Neutrophil (primary cell): ENCODE results near the gene WDR77.

Experiments used
- H3K27ac ChIP-seq: fragments of 200-600 bp; sonication (generic); 2 replicates; pipeline ENCODE4 v1.5.1; 2016; ENCODE audit warnings: mild to moderate bottlenecking, moderate library complexity
- H3K27me3 ChIP-seq: fragments of 200-600 bp; sonication (generic); 2 replicates; pipeline ENCODE4 v1.6.0; 2016; ENCODE audit warnings: mild to moderate bottlenecking
- H3K36me3 ChIP-seq: fragments of 200-600 bp; sonication (generic); 2 replicates; pipeline ENCODE4 v1.5.1; 2017
- H3K4me1 ChIP-seq, 2 experiments: fragments of 200-600 bp in 1 of 2; sonication (generic) in 1 of 2; 1 replicate in 1 of 2; 2 replicates in 1 of 2; pipeline versions ENCODE4 v1.5.1 to v1.6.1; 2013 to 2016; ENCODE audit warnings: low read depth in 1 of 2, low read length in 1 of 2, mild to moderate bottlenecking in 1 of 2, moderate library complexity in 1 of 2; ENCODE audit not compliant: control insufficient read depth in 1 of 2, insufficient read depth in 1 of 2
- H3K4me3 ChIP-seq, 2 experiments: fragments of 200-600 bp in 1 of 2; sonication (generic) in 1 of 2; 1 replicate in 1 of 2; 2 replicates in 1 of 2; pipeline ENCODE4 v1.5.1; 2013 to 2016; ENCODE audit warnings: low read depth in 1 of 2, low read length in 1 of 2, mild to moderate bottlenecking in 1 of 2, moderate library complexity in 1 of 2
- H3K9me3 ChIP-seq: fragments of 200-600 bp; sonication (generic); 2 replicates; pipeline ENCODE4 v1.5.1; 2016
- TF ChIP-seq, protein P1 (sequence below): fragments of 200-600 bp; sonication (generic); IDR thresholded peaks from 2 replicates; pipeline ENCODE4 v1.5.1; 2016; ENCODE audit warnings: antibody characterized with exemption

The WDR77 gene

DNA sequence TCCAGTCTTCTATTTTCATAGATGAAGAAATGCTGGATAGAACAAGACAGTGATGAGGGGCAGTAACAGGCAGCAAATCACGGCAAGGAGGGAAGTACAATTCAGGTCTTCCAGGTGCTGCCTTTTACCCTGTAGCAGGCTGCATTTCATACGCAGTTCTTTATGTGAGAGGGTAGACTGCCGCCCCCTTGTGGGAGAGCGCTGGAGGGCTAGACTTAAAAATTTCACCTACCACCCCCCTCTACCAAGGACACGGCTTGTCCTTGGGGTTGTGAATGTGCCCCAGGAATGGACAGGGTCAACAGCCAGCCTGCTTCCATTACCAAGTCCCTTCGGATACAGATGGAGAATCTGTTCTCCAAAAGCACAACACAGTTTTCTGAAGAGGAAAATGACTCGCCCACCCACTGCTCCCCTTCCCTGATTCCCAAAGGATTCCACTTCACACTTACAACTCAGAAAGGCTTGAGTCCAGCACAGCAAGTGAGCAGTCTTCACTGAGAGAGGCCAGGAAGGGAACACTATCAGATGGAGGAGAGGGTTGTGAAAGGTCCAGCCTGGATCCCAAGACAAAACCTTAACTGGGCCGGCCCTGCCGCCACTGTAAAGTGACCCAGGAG lies 7.4 kb downstream of the WDR77 start:
- H3K4me1 ChIP-seq, result peaks cover 18% of the 10 kb centered on the region in 2 experiments
- TF ChIP-seq, protein P1, sequence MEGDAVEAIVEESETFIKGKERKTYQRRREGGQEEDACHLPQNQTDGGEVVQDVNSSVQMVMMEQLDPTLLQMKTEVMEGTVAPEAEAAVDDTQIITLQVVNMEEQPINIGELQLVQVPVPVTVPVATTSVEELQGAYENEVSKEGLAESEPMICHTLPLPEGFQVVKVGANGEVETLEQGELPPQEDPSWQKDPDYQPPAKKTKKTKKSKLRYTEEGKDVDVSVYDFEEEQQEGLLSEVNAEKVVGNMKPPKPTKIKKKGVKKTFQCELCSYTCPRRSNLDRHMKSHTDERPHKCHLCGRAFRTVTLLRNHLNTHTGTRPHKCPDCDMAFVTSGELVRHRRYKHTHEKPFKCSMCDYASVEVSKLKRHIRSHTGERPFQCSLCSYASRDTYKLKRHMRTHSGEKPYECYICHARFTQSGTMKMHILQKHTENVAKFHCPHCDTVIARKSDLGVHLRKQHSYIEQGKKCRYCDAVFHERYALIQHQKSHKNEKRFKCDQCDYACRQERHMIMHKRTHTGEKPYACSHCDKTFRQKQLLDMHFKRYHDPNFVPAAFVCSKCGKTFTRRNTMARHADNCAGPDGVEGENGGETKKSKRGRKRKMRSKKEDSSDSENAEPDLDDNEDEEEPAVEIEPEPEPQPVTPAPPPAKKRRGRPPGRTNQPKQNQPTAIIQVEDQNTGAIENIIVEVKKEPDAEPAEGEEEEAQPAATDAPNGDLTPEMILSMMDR, result peak; percentile 13
- H3K36me3 ChIP-seq, result peaks cover 29% of the 10 kb centered on the region
- no peaks in the 10 kb centered on the region for H3K27me3 ChIP-seq
- H3K4me3 ChIP-seq, result no peak overlapping the region
- H3K27ac ChIP-seq, result no peak overlapping the region
- H3K9me3 ChIP-seq, result no peaks in the 10 kb centered on the region

DNA sequence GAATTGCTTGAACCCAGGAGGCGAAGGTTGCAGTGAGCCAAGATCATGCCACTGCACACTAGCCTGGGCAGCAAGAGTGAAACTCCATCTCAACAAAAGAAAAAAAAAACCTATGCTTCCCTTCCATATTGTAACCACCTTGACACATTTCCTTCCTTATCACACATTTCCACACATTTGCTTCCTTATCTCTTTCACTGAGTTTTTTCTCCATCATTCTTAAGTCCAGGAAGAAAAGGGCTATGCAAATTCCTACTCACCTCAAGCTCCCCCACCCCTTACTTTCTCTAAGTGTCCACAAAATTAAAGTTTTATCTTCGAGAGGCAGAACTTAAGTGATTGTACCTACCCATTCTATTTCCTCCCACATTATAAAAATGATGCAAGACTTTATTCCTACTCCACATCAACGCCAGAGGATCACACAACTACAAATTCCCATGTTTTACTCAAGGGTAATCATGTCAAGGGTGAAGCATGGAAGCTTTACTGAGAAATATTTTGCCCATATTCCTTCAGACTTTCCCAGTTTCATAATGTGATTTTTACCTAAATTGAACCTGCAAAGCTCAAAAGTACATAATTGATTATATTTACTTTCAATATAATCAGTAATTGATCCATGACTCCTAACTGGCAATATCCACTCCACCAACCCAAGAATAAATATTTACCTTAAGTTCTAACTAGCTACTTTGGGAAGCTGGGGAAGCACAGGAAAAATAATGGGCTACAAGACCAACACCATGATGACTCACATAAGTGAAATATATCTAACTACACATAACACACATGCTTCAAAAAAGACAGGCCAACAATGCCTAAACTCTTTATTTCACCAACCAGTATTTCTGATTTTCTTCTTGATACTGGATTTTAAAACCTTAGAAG lies 9.3 kb downstream of the WDR77 start:
- Histone ChIP-seq H3K36me3 (peaks cover 23% of the 10 kb centered on the region), H3K27me3 (peaks cover 10% of the 10 kb centered on the region)

DNA sequence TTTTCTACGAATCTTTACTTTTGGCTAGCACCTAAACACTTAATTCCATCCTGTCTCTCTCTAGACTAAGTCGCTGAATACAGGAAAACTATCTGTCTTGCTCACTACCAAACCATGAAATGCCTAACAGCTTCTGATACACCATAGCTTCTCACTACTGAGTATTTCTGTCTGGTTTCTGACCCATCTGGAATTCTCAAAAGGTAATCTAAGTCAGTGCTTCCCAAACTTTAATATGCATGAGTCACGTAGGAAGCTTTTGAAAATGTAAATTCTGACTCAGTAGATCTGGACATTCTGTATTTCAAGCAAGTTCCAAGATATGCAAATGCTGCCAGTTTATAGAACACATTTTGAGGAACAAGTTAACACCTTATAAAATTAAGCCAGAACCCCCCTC lies 12.3 kb downstream of the WDR77 start:
- H3K9me3 ChIP-seq, result no peaks in the 10 kb centered on the region
- H3K36me3 ChIP-seq, result no peaks in the 10 kb centered on the region
- H3K27ac ChIP-seq, result no peak overlapping the region
- H3K4me1 ChIP-seq, result peaks cover 18% of the 10 kb centered on the region in 2 experiments
- TF ChIP-seq, protein P1, result no peak
- peaks cover 38% of the 10 kb centered on the region for H3K27me3 ChIP-seq
- H3K4me3 ChIP-seq, result no peak overlapping the region

More for the DNA sequence above, 9.3 kb downstream of the WDR77 start:
- H3K9me3 ChIP-seq, result no peaks in the 10 kb centered on the region
- peaks cover 18% of the 10 kb centered on the region in 2 experiments for H3K4me1 ChIP-seq
- TF ChIP-seq, protein P1, result no peak
- H3K4me3 ChIP-seq, result no peak overlapping the region
- peak overlapping the region; percentile 64 for H3K27ac ChIP-seq

DNA sequence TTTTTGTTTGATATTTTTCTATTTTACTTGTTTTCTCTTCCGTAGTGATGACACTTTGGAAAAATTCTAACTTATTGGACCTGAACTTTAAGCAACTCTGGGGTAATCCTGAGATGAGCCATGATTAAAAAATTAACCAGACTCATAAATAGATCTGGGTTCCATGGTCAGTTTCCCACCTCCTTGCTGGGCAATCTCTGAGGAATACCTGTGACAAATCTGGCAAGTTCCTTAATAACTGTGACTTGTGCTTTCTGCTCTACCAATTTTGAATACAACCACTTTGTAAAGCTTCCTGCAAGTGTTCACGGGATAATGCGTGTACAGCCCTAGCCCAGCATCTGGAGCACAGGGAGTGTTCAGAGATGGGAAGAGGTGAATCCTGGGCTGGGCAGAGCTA lies 24.8 kb downstream of the WDR77 start:
- Histone ChIP-seq H3K4me1 (no peaks in the 10 kb centered on the region), H3K4me3 (no peak overlapping the region), H3K27me3 (peaks cover 25% of the 10 kb centered on the region), H3K27ac (no peak overlapping the region), H3K9me3 (no peaks in the 10 kb centered on the region), H3K36me3 (no peaks in the 10 kb centered on the region)
- TF ChIP-seq, protein P1, result no peak

DNA sequence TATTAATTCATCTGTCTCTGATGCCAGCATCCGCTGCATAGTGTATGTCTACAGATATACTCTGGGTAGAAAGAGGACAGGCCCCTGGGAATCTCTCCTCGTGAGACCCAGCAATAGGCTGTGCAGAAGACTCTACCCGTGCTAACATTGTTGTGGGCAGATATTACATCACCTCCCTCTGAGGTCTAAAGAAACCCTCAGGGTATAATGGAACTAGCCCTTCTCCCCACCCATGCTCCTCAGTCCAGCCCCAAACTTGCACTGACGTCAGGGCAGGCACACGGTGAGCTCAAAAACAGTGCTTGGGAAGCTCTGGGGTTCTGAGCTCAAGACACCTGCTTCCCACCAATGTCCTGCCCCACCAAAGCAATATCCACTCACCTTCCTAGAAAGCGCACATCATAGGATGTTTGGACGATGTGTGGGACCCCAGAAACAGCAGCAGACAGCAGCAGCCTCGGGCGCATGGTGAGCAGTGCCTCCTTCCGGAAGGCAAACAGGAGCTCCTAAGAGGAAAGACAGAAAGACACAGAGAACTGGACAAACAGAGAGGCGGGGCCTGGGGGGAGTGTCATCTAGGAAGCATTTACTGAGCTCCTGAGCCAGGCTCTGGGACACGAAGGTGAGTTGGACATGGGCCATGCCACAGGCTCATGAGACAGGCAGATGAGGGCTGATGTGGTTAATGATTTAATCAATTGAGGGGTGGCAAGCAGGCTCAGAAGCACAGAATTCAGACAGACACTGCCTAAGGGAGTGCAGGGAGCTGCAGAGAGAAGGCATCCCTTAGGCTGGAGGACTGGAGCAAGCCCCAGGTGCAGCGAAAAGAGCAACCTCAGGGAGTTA lies 26.3 kb downstream of the WDR77 start:
- no peak overlapping the region for H3K27ac ChIP-seq
- no peaks in the 10 kb centered on the region for H3K9me3 ChIP-seq
- H3K4me3 ChIP-seq, result no peak overlapping the region
- TF ChIP-seq, protein P1, result no peak
- H3K4me1 ChIP-seq, result no peaks in the 10 kb centered on the region
- H3K27me3 ChIP-seq, result peaks cover 25% of the 10 kb centered on the region
- H3K36me3 ChIP-seq, result no peaks in the 10 kb centered on the region
